NK-92 treated with Interleukin-12 subunit alpha and Interleukin-12 subunit beta, amount 100 ng/mL, for 24 hours (cell line): Measurements from ENCODE around the gene VEGFA.

Experiments
- DNase-seq: peaks from one replicate; lab custom pipeline; 2025; lab: John Stamatoyannopoulos, UW

Gene VEGFA

DNA sequence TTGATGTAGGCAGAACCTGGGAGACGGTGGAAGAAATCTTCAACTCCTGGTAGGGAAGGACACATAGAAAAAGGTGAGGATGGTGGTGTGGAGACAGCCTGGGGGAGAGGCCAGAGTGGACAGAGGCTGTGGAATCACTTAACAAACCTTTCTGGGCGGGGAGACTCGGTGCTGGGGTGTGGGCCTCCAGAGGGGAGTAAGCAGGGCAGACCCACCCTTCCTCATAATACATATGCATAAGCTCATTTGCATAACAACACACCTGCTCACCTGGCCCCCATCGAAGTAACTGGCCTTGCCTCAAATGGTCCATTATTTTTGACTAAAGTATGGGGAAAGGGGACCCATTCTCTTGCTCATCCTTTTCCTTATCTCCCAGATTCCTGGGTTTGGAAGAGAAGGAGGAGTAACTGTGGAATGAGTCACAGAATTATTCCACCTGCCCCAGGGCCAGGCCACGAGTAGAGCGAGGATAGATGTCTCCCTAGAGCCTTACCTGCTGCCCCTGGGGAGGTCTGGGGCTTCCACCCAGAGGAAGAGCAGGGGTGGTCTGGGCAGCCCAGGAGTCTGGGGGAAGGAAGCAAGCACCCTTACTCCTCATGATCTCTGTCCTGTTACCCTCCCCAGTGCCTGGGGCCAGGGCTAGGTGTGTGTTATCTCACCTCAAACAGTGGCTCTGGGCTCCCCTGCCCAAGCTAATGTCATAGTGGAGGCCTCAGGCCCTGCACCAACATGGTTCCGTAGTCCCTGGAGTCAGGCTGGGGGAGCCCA is 10.7 kb upstream of the VEGFA start:
- no peak for DNase-seq

DNA sequence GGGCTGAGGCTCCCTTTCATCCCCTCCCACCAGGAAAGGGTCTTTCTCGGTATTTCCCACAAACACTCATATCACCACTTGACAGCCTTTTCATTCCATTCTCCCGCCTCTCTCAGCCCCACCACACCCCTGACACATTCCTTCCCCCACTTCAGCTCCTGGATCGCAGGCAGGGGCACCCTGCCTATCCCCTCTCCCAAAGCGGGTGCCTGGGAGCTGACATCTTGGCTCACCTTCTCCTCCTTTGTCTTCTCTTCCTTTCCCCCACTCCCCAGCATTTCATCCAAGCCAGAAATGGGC is 10.2 kb upstream of the VEGFA start:
- no peak for DNase-seq

DNA sequence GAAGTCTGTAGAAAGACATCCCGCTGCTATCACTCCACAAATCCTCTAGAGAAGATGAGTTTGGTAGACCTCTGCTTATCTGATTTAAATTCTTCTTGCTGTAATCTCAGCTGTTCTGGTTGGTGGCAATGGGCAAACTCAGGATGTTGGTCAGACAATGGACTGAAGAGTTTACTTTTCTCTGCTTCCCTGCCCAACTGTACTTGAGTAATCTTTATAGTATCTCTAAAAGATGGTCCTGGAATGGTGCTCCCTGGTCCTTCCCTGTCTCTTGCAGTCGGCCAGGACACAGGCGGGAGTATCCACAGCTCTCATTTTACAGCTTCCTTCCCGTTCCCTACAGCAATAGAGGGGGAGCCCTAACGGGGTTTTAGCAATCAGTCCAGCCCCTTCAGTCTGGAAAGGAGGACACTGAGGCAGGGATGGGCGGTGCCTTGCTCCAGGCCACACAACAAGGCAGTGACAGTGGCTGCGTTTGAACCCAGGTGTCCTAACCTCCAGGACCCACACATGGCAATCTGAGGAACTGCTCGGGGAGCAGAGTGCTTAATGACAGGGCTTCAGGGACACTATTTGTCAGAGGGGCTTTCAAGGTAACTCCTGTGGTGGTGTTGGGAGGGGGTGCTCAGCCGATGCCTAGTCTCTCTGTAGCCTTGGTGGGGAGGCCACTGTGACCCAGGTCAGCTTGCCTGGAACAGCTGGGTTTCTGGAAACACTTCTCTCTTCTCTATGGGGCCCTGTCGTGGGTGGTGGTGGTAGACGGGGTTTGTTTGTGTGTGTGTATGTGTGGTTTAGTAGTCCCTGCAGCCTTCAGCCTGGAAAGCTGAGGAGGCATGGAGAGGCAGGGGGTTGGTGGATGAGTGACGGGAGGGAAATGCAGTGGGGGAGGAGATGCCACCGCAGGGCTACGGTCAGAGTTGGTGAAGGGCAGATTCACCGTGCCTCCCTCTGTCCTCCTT is 9.5 kb upstream of the VEGFA start:
- DNase-seq, result no peak

DNA sequence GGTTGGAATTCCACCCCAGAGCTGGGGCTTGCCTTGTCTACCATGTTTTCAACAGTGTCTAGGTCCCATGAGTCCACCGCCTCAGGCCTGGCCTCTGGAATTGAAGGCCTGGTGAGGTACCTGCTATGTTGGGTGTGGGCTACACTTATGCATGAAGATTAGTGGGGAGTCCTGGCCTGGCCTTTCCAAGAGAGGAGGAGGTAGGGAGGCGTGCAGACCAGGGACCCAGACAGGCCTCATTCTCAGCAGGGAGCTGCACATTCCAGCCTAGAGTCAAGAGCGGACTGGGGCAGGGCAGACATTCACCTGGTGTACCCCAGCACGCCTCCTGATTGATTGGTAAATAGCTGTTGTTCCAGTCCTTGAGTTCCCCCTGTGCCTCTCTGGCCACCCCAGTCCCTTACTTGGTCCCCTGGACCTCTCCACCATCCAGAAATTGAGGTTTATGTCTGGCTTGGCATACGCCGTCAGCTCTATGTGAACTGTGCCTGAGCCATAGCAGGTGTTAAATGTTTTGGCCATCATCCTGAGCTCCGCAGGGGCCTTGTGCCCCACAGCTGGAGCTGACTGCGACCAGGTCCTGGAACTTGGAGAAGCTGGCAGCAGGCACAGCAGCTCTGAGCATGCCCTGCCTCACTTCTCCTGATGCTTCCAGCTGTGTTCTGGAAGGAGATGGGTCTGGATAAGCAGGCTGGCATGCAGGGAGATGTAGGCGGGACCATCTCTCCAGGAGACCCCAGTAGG is 8.2 kb upstream of the VEGFA start:
- no peak for DNase-seq

DNA sequence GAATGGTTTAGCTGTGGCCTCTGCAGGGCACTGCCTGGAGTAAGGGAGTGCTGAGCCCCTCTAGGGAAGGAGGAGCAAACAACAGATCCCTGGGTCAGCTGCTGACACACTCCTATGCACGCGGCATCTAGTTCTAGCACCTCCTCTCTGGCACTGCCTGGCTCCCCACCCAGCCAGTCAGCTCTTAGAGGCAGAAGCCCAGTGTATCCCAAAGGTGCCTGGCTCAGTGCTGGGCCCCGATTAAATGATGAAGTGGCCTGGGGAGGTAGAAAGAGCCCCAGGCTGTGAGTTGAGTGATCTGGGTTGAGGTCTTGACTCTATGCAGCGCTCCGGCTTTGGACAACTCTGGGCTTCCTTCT is 7.6 kb upstream of the VEGFA start:
- DNase-seq, result no peak

DNA sequence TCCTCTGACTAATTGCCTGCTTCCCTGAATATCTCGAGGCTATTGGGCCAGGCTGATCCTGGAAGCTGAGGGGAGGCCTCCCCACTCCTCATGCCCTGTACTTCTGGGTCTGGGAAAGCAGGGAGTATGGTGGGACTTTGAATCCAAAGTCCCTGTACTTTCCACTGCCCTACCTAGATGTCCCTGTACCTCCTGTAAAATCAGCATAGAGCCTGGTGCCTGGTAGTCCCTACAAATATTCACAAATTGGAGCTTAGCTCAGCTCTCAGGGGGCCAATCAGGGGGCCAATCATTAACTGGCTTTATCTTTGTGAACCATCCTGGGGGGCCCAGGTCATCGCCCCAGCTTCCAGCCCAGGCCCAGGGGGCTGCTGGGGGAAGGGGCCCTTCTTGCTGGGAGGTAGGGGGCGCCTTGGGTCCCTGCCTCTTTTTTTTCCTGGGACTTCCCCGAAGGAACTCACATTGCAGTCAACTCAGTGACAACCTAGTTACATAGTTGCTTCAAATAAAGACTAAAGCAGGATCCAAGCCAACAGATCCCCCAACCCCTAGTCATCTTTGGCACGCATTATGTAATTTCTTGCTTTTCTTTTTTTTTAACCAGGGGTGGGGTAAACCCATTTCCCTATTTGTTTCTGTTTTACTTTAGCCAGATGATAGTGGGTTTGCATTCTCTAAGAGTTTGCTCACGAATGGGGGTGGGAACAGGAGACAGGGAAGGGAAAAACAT is 6.9 kb upstream of the VEGFA start:
- DNase-seq, result no peak

DNA sequence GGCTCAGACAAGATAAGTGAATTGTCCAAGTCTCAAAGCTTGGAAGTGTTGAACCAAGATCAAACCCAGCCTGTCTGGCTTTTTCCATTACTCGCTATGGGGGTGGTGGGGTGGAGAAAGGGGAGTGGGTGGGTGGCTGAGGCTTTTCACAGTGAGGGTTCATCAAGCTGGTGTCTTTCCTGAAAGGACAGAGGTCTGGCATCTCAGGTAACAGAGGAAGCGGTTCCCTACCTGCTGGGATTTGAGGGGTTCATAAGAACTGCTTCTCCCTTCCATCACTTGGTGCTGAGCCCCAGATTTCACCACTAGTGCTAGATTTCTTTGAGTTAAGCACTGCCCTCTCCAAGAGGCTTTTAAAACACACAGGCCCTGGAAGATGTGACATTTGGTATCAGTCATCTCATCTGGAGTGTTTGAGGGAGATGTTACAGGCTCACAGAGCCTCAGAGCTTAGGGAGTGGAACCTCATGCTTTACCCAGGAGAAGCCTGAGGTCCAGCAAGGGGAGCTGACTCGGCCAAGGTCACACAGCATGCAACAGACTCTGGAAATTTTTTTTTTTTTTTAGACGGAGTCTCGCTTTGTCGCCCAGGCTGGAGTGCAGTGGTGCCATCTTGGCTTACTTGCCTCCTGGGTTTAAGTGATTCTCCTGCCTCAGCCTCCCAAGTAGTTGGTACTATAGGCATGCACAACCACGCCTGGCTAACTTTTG is 6.0 kb upstream of the VEGFA start:
- DNase-seq, result no peak

DNA sequence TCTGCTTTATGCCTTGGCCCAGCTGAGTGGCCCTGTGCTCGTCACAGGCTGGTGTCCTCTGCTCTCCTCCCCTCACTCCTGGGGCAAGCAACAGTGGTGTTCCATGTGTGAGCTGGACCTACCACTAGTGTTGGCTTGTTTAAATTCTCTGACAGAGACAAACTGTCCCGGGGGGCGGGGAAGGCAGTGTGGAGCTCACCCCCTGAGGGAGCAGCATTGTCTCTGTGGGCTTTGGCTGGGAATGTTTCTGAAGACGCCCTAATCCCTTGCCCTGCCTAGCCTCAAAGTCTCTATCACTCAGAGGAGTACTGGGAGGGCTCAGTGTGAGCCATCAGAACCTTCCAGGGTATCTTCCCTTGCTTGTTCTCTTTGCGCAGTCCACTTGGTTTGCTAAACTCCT is 5.2 kb upstream of the VEGFA start:
- no peak for DNase-seq

DNA sequence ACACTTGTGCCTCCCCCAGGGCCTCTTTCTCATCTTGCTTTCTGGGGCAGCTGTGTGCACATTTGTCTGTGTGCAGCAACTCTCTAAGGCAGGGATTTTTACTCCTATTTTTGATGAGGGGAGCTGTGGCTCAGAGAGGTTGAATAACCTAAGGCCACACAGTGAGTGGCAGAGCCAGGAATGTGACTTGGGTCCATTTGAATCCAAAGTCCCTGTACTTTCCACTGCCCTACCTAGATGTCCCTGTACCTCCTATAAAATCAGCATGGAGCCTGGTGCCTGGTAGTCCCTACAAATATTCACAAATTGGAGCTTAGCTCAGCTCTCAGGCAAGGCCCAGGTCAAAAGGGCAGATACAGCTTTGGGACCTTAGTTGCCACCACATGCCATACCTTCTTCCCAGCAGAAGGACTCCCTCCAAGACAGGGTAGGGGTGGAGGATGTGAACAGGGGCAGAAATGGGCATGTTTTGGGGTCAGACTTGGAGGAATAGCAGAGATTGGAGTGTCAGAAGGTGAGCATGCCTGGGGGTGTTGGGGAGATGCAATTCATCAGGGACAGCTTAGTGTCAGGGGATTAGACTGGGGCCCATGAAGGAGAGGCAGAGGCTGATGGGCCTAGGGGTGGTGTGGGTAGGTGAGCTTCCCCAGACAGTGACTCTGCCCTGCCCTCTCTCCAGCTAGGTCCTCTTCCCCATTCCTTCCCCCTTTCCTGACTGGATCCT is 4.1 kb upstream of the VEGFA start:
- no peak for DNase-seq

DNA sequence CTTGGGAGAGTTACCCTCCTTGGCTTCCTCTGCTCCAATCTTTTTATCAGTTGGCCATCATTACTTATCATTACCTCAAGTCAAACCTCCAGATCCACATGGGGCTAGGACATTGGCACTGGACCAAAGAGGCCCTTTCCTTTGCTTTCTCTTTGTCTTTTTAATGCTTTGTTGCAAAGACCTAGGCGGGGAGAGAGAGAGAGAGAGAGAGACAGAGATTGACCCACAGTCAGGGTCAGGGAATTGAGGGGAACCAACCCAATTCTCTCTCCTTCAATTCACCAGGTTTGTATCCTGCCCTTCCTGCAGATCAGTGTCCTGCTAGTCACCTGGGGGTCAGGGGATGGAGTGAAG is 3.5 kb upstream of the VEGFA start:
- DNase-seq, result no peak

DNA sequence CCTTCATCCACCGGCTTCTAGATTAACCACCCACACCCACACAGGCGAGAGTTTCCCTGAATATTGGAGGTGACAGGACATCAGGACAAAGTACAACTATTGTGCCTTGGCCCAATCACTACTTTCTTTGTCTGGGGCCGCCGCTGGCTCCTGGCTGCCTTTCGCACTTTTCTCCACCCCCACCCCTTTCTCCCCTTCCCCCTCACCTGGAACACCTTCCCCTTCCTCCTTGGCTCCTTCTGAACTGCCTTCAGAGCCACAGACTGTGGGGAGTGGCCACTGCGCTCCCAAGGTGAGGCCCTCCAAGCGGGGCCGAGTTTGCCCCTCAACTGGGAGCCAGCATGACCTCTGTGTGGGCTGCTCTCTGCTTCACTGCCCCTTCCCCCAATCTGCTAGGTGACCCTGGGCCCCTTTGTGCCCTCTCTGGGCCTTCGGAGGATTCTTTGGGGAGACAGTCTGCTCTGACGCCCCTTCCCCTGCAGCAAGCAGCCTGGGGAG is 3.0 kb upstream of the VEGFA start:
- DNase-seq, result no peak

DNA sequence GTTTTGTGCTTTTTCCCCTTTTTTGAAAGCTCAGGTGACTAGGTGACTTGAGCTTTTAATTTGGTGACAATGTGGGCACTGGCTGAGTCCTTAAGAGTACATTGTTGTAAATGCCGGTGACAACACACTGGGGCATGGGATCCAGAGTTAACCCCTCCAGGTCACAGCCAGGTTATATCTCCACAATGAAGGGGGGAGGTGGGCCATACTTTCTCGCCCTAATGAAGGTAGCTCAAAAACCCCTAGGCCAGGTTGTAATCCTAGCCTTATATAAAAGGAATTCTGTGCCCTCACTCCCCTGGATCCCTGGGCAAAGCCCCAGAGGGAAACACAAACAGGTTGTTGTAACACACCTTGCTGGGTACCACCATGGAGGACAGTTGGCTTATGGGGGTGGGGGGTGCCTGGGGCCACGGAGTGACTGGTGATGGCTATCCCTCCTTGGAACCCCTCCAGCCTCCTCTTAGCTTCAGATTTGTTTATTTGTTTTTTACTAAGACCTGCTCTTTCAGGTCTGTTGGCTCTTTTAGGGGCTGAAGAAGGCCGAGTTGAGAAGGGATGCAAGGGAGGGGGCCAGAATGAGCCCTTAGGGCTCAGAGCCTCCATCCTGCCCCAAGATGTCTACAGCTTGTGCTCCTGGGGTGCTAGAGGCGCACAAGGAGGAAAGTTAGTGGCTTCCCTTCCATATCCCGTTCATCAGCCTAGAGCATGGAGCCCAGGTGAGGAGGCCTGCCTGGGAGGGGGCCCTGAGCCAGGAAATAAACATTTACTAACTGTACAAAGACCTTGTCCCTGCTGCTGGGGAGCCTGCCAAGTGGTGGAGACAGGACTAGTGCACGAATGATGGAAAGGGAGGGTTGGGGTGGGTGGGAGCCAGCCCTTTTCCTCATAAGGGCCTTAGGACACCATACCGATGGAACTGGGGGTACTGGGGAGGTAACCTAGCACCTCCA is 2.2 kb upstream of the VEGFA start:
- DNase-seq, result no peak

DNA sequence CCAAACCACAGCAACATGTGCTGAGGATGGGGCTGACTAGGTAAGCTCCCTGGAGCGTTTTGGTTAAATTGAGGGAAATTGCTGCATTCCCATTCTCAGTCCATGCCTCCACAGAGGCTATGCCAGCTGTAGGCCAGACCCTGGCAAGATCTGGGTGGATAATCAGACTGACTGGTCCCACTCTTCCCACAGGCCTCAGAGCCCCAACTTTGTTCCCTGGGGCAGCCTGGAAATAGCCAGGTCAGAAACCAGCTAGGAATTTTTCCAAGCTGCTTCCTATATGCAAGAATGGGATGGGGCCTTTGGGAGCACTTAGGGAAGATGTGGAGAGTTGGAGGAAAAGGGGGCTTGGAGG is 1.5 kb upstream of the VEGFA start:
- DNase-seq, result no peak

DNA sequence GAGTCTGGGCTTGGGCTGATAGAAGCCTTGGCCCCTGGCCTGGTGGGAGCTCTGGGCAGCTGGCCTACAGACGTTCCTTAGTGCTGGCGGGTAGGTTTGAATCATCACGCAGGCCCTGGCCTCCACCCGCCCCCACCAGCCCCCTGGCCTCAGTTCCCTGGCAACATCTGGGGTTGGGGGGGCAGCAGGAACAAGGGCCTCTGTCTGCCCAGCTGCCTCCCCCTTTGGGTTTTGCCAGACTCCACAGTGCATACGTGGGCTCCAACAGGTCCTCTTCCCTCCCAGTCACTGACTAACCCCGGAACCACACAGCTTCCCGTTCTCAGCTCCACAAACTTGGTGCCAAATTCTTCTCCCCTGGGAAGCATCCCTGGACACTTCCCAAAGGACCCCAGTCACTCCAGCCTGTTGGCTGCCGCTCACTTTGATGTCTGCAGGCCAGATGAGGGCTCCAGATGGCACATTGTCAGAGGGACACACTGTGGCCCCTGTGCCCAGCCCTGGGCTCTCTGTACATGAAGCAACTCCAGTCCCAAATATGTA is 957 bp upstream of the VEGFA start:
- DNase-seq, result no peak

DNA sequence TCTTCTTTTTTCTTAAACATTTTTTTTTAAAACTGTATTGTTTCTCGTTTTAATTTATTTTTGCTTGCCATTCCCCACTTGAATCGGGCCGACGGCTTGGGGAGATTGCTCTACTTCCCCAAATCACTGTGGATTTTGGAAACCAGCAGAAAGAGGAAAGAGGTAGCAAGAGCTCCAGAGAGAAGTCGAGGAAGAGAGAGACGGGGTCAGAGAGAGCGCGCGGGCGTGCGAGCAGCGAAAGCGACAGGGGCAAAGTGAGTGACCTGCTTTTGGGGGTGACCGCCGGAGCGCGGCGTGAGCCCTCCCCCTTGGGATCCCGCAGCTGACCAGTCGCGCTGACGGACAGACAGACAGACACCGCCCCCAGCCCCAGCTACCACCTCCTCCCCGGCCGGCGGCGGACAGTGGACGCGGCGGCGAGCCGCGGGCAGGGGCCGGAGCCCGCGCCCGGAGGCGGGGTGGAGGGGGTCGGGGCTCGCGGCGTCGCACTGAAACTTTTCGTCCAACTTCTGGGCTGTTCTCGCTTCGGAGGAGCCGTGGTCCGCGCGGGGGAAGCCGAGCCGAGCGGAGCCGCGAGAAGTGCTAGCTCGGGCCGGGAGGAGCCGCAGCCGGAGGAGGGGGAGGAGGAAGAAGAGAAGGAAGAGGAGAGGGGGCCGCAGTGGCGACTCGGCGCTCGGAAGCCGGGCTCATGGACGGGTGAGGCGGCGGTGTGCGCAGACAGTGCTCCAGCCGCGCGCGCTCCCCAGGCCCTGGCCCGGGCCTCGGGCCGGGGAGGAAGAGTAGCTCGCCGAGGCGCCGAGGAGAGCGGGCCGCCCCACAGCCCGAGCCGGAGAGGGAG is 580 bp downstream of the VEGFA start:
- DNase-seq, result no peak

DNA sequence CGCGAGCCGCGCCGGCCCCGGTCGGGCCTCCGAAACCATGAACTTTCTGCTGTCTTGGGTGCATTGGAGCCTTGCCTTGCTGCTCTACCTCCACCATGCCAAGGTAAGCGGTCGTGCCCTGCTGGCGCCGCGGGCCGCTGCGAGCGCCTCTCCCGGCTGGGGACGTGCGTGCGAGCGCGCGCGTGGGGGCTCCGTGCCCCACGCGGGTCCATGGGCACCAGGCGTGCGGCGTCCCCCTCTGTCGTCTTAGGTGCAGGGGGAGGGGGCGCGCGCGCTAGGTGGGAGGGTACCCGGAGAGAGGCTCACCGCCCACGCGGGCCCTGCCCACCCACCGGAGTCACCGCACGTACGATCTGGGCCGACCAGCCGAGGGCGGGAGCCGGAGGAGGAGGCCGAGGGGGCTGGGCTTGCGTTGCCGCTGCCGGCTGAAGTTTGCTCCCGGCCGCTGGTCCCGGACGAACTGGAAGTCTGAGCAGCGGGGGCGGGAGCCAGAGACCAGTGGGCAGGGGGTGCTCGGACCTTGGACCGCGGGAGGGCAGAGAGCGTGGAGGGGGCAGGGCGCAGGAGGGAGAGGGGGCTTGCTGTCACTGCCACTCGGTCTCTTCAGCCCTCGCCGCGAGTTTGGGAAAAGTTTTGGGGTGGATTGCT is 1.3 kb downstream of the VEGFA start:
- no peak for DNase-seq

DNA sequence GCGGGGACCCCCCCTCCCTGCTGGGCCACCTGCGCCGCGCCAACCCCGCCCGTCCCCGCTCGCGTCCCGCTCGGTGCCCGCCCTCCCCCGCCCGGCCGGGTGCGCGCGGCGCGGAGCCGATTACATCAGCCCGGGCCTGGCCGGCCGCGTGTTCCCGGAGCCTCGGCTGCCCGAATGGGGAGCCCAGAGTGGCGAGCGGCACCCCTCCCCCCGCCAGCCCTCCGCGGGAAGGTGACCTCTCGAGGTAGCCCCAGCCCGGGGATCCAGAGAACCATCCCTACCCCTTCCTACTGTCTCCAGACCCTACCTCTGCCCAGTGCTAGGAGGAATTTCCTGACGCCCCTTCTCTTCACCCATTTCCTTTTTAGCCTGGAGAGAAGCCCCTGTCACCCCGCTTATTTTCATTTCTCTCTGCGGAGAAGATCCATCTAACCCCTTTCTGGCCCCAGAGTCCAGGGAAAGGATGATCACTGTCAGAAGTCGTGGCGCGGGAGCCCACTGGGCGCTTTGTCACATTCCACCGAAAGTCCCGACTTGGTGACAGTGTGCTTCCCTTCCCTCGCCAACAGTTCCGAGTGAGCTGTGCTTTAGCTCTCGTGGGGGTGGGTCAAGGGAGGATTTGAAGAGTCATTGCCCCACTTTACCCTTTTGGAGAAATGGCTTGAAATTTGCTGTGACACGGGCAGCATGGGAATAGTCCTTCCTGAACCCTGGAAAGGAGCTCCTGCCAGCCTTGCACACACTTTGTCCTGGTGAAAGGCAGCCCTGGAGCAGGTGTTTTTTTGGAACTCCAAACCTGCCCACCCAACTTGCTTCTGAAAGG is 2.1 kb downstream of the VEGFA start:
- DNase-seq, result peak; percentile 47
